ENCODE data around the gene UBN2. TPM values are rescaled to one million over a fixed set of nuclear protein-coding genes. Genes with fewer than 3 reads are reported as not detected.
"Not testable (repeated sequence)": the region's sequence is repeated elsewhere in the genome, so short reads cannot be mapped to it uniquely, and the experiment has no call there.

The UBN2 gene
- total RNA-seq, 2 experiments from 2014 or later = 11.3 to 13.3 TPM

- Mint-ChIP-seq H3K4me3 (no peak overlapping the region), H3K9me3 (peaks cover 3% of the 10 kb centered on the region), H3K27me3 (no peaks in the 10 kb centered on the region), H3K36me3 (no peaks in the 10 kb centered on the region), H3K27ac (no peak overlapping the region), H3K4me1 (ENCODE audit: low read depth) (no peaks in the 10 kb centered on the region)
- no peak for DNase-seq
- intact Hi-C loops (cut with micrococcal nuclease) = no loop called here
- POLR2A ChIA-PET = no interaction called here
- CTCF ChIA-PET = no interaction called here
Measured at GRCh38 chr7:139218173-139218572, 12.9 kb upstream of the UBN2 start.

GRCh38 chr7:139224219-139224618 lies 6.8 kb upstream of the UBN2 start:
- ChIA-PET CTCF (no interaction called here), POLR2A (no interaction called here)
- Mint-ChIP-seq H3K27me3 (peaks cover 7% of the 10 kb centered on the region), H3K4me3 (no peak overlapping the region), H3K27ac (no peak overlapping the region), H3K36me3 (no peaks in the 10 kb centered on the region), H3K4me1 (ENCODE audit: low read depth) (no peaks in the 10 kb centered on the region), H3K9me3 (no peaks in the 10 kb centered on the region)
- DNase-seq = no peak
- intact Hi-C loops (cut with micrococcal nuclease) = no loop called here

- H3K27me3 Mint-ChIP-seq; DNase-seq; H3K4me3 Mint-ChIP-seq; POLR2A ChIA-PET; H3K9me3 Mint-ChIP-seq; H3K4me1 Mint-ChIP-seq (ENCODE audit: low read depth); CTCF ChIA-PET; H3K36me3 Mint-ChIP-seq; intact Hi-C loops (cut with micrococcal nuclease); H3K27ac Mint-ChIP-seq: not testable (repeated sequence)
Measured at GRCh38 chr7:139224836-139225235, 6.2 kb upstream of the UBN2 start.

- H3K36me3 Mint-ChIP-seq; CTCF ChIA-PET; H3K27me3 Mint-ChIP-seq; H3K4me1 Mint-ChIP-seq (ENCODE audit: low read depth); H3K4me3 Mint-ChIP-seq; DNase-seq; H3K27ac Mint-ChIP-seq; POLR2A ChIA-PET; intact Hi-C loops (cut with micrococcal nuclease); H3K9me3 Mint-ChIP-seq: not testable (repeated sequence)
Measured at GRCh38 chr7:139225286-139226157, 5.5 kb upstream of the UBN2 start.

- H3K27ac Mint-ChIP-seq, H3K27me3 Mint-ChIP-seq, H3K4me3 Mint-ChIP-seq: not testable (repeated sequence)
Measured at GRCh38 chr7:139226158-139226515, 4.9 kb upstream of the UBN2 start.

GRCh38 chr7:139226988-139227488 lies 4.0 kb upstream of the UBN2 start:
- H3K4me1 Mint-ChIP-seq (ENCODE audit: low read depth); intact Hi-C loops (cut with micrococcal nuclease); H3K27me3 Mint-ChIP-seq; H3K36me3 Mint-ChIP-seq; DNase-seq; H3K4me3 Mint-ChIP-seq; CTCF ChIA-PET; H3K9me3 Mint-ChIP-seq; POLR2A ChIA-PET; H3K27ac Mint-ChIP-seq: not testable (repeated sequence)

More at GRCh38 chr7:139226158-139226515, 4.9 kb upstream of the UBN2 start:
- POLR2A ChIA-PET; CTCF ChIA-PET; intact Hi-C loops (cut with micrococcal nuclease); H3K9me3 Mint-ChIP-seq; H3K4me1 Mint-ChIP-seq (ENCODE audit: low read depth); DNase-seq; H3K36me3 Mint-ChIP-seq: not testable (repeated sequence)

- intact Hi-C loops (cut with micrococcal nuclease) = loop anchor here (2.0 kb wide), 2 partner anchors 121 to 213 kb away; partner anchors contain the start of gene ZC3HAV1
- no peak overlapping the region for H3K27ac Mint-ChIP-seq
- peaks cover 3% of the 10 kb centered on the region for H3K36me3 Mint-ChIP-seq
- no peak for DNase-seq
- H3K9me3 Mint-ChIP-seq = no peaks in the 10 kb centered on the region
- ChIA-PET POLR2A (interaction anchor here (0.5 to 0.9 kb wide), 2 partner anchors 97 to 127 kb away, joined by 3 read pairs; a partner anchor contains a TSS), CTCF (no interaction called here)
- H3K27me3 Mint-ChIP-seq = peaks cover 5% of the 10 kb centered on the region
- peak overlapping the region; percentile 97 for H3K4me3 Mint-ChIP-seq
- peaks cover 24% of the 10 kb centered on the region for H3K4me1 Mint-ChIP-seq (ENCODE audit: low read depth)
Measured at GRCh38 chr7:139230023-139230422, 1.0 kb upstream of the UBN2 start.

GRCh38 chr7:139230484-139230773 lies 608 bp upstream of the UBN2 start:
- Mint-ChIP-seq H3K4me1 (ENCODE audit: low read depth) (peaks cover 24% of the 10 kb centered on the region), H3K27ac (peak overlapping the region; percentile 90), H3K36me3 (peaks cover 3% of the 10 kb centered on the region), H3K27me3 (peaks cover 5% of the 10 kb centered on the region), H3K4me3 (peak overlapping the region; percentile 97), H3K9me3 (no peaks in the 10 kb centered on the region)
- ChIA-PET CTCF (interaction anchor here (0.7 kb wide), 1 partner anchor 144 kb away, joined by 3 read pairs; no protein-coding TSS in a partner anchor), POLR2A (interaction anchor here (0.5 to 2.8 kb wide), 3 partner anchors 13 to 127 kb away, joined by 3 to 17 read pairs (median 3); a partner anchor contains a TSS)
- no peak for DNase-seq
- intact Hi-C loops (cut with micrococcal nuclease) = loop anchor here (2.0 kb wide), 2 partner anchors 122 to 214 kb away; partner anchors contain the start of gene ZC3HAV1

- intact Hi-C loops (cut with micrococcal nuclease) = loop anchor here (1.0 to 2.0 kb wide), 6 partner anchors 98 to 215 kb away; partner anchors contain the start of genes LUC7L2 and ZC3HAV1
- DNase-seq = peak; percentile 33
- H3K4me1 Mint-ChIP-seq (ENCODE audit: low read depth) = peaks cover 29% of the 10 kb centered on the region
- H3K27ac Mint-ChIP-seq = no peak overlapping the region
- H3K27me3 Mint-ChIP-seq = peaks cover 5% of the 10 kb centered on the region
- peaks cover 3% of the 10 kb centered on the region for H3K36me3 Mint-ChIP-seq
- peak overlapping the region; percentile 97 for H3K4me3 Mint-ChIP-seq
- CTCF ChIA-PET = interaction anchor here (1.1 to 1.3 kb wide), 2 partner anchors 128 to 214 kb away, joined by 4 to 5 read pairs; no protein-coding TSS in a partner anchor
- H3K9me3 Mint-ChIP-seq = no peaks in the 10 kb centered on the region
- POLR2A ChIA-PET = interaction anchor here (0.6 to 2.8 kb wide), 3 partner anchors 11 to 128 kb away, joined by 3 to 17 read pairs (median 4); partner anchors contain the start of gene LUC7L2
Measured at GRCh38 chr7:139231513-139232376, 708 bp downstream of the UBN2 start.

GRCh38 chr7:139232377-139232717 lies 1.3 kb downstream of the UBN2 start:
- intact Hi-C loops (cut with micrococcal nuclease) = no loop called here
- Mint-ChIP-seq H3K4me3 (peak overlapping the region; percentile 92), H3K27me3 (peaks cover 5% of the 10 kb centered on the region), H3K27ac (no peak overlapping the region), H3K9me3 (no peaks in the 10 kb centered on the region), H3K36me3 (peaks cover 4% of the 10 kb centered on the region), H3K4me1 (ENCODE audit: low read depth) (peaks cover 29% of the 10 kb centered on the region)
- ChIA-PET CTCF (interaction anchor here (0.5 to 1.3 kb wide), 4 partner anchors 103 to 215 kb away, joined by 3 to 5 read pairs (median 4); no protein-coding TSS in a partner anchor), POLR2A (interaction anchor here (1.0 to 2.8 kb wide), 2 partner anchors 11 to 138 kb away, joined by 3 to 17 read pairs; no protein-coding TSS in a partner anchor)
- DNase-seq = peak; percentile 24

GRCh38 chr7:139232904-139233303 lies 1.9 kb downstream of the UBN2 start:
- Mint-ChIP-seq H3K9me3 (no peaks in the 10 kb centered on the region), H3K27me3 (no peaks in the 10 kb centered on the region), H3K4me3 (peak overlapping the region; percentile 92), H3K36me3 (peaks cover 9% of the 10 kb centered on the region), H3K4me1 (ENCODE audit: low read depth) (peaks cover 29% of the 10 kb centered on the region), H3K27ac (no peak overlapping the region)
- intact Hi-C loops (cut with micrococcal nuclease) = no loop called here
- ChIA-PET CTCF (interaction anchor here (0.5 to 1.3 kb wide), 3 partner anchors 103 to 216 kb away, joined by 3 to 5 read pairs (median 3); no protein-coding TSS in a partner anchor), POLR2A (interaction anchor here (1.0 to 2.8 kb wide), 2 partner anchors 10 to 138 kb away, joined by 3 to 17 read pairs; no protein-coding TSS in a partner anchor)
- DNase-seq = no peak

- Mint-ChIP-seq H3K36me3 (peaks cover 39% of the 10 kb centered on the region), H3K4me3 (no peak overlapping the region), H3K9me3 (no peaks in the 10 kb centered on the region), H3K27ac (no peak overlapping the region), H3K27me3 (no peaks in the 10 kb centered on the region), H3K4me1 (ENCODE audit: low read depth) (peaks cover 8% of the 10 kb centered on the region)
- POLR2A ChIA-PET = no interaction called here
- intact Hi-C loops (cut with micrococcal nuclease) = no loop called here
- CTCF ChIA-PET = no interaction called here
- no peak for DNase-seq
Measured at GRCh38 chr7:139241258-139241657, 10.2 kb downstream of the UBN2 start.
